GM12801 (cell line): ENCODE data around the gene C6orf15.
A peak's percentile ranks its signal among the peaks of the same experiment; 100 is the strongest.

Experiments used
- CTCF ChIP-seq: IDR thresholded peaks from one replicate; pipeline ENCODE4 v1.5.1; 2011; ENCODE audit warnings: control low read depth; ENCODE audit not compliant: insufficient read length; ENCODE audit errors: extremely low read depth

C6orf15 gene

GRCh38 chr6:31129130-31129529, 16.8 kb upstream of the C6orf15 start:
- no peak for TF ChIP-seq CTCF

- peak; percentile 6 for TF ChIP-seq CTCF
Observed at GRCh38 chr6:31128093-31128676, 15.8 kb upstream of the C6orf15 start.

GRCh38 chr6:31126396-31127175, 14.2 kb upstream of the C6orf15 start:
- no peak for TF ChIP-seq CTCF

- TF ChIP-seq CTCF, result no peak
Observed at GRCh38 chr6:31125586-31126363, 13.4 kb upstream of the C6orf15 start.

GRCh38 chr6:31125162-31125561, 12.8 kb upstream of the C6orf15 start:
- no peak for TF ChIP-seq CTCF

- no peak for TF ChIP-seq CTCF
Observed at GRCh38 chr6:31122791-31123706, 10.7 kb upstream of the C6orf15 start.
